GM18499 (cell line): ENCODE measurements around the gene CAVIN3.
"Not testable (repeated sequence)": the region's sequence is repeated elsewhere in the genome, so short reads cannot be mapped to it uniquely, and the experiment has no call there.

Experiments used
- ATAC-seq: cut with Tn5 transposase; IDR thresholded peaks from one replicate; pipeline ENCODE4 v1.9.1; 2021; ENCODE audit warnings: moderate number of reproducible peaks; ENCODE audit not compliant: insufficient read depth, unreplicated experiment

Gene CAVIN3

DNA sequence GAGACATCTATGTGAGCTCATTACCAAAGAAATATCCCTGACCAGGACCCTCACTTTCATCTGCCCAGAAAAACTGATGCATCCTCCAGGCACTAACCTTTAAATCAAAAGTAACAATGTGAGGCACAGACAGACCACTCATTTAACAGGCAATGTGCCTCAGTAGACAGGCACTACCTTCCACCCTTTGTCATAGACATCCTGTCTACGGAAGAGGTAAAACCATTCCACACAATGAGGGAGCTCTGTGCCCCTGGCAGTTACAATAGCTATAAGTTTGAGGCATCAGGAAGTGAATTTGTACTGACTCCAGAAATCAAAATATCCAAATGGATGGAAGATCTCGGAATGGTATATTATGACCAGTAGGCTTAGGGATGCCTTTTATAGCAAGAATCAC is 6.7 kb upstream of the CAVIN3 start:
- ATAC-seq = no peak

GRCh38 chr11:6326303-6326702 is 6.0 kb upstream of the CAVIN3 start:
- no peak for ATAC-seq

GRCh38 chr11:6323291-6323905 is 3.1 kb upstream of the CAVIN3 start:
- ATAC-seq = no peak

DNA sequence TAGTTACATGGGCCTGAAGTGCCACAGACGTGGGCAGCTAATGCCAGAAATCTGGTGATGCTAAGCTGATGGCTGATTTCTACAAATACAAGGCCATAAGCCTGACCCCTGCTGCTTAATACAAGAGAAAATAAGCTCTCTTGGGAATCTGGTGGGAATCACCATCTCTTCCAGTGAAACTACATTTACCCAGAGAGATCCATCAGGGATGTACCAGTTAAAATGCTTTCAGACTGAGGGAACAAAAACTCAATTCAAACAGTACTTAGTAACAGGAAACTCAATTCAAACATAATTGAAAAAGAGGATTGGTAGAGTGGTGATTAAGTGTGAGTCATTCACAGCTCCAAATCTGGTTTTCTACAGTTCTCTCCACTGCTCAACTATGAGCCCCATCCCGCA is 1.7 kb upstream of the CAVIN3 start:
- ATAC-seq = no peak

- ATAC-seq = no peak
These were observed 1.1 kb upstream of the CAVIN3 start for GRCh38 chr11:6321356-6321755.

GRCh38 chr11:6319704-6320410 is 444 bp downstream of the CAVIN3 start:
- ATAC-seq = no peak

GRCh38 chr11:6319001-6319703 is 1.1 kb downstream of the CAVIN3 start:
- ATAC-seq = no peak

DNA sequence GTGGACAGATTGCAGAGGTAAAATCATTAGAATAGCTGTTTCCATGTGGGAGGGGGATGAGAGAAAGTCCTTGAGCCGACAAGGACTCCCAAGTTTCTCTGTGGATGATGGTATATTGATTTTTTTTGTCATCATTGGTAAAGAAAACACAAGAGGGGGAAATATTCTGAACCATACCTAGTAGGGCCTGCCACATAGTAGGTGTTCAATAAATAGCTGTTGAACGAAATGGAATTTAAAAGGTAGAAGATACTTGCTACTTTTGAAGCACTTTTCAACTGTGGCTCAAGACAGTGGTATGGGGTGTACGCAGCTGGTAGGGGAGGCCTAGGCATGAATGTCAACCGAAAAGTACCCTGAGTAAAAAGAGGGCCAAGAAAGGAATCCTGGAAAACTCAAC is 2.1 kb downstream of the CAVIN3 start:
- no peak for ATAC-seq

- peak; percentile 73 for ATAC-seq
These were observed 4.4 kb downstream of the CAVIN3 start for GRCh38 chr11:6315811-6316425.

GRCh38 chr11:6312106-6312505 is 8.2 kb downstream of the CAVIN3 start:
- ATAC-seq = no peak

DNA sequence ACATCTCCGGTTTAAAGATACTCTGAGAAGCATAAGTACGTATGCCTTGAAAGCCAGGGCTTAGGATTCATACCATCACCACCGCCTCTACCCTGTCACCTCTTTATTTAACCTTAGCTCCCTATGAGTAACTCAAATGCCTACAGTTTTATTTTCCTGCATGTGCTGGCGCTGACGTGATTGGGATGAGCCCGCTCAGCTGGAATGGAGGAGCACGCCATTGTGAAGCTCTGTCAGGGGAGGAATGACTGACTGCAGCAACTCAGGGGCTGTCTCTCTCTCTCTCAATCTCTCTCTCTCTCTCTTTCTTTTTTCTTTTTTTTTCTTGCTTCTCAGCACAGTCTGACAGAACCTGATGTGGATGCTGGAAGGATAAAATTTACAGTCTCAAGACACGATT is 12.4 kb downstream of the CAVIN3 start:
- no peak for ATAC-seq

DNA sequence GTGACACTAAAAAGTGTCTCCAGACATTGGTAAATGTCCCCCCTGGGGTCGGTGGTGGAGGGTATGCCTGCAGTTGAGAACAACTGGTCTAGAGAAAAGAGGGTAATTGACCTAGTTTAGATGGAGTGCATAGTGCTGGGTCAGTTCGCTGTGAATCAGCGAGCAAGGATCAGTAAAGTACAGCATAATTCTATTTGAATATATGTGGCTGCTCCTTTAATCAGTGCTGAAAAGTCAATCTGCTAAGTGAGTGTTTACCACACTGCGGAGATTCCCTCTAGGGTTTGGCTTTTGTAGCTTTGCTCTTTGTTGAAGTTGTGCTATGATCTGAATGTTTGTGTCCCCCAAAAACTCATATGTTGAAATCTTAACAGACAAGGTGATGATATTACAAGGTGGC is 15.0 kb downstream of the CAVIN3 start:
- ATAC-seq = no peak

DNA sequence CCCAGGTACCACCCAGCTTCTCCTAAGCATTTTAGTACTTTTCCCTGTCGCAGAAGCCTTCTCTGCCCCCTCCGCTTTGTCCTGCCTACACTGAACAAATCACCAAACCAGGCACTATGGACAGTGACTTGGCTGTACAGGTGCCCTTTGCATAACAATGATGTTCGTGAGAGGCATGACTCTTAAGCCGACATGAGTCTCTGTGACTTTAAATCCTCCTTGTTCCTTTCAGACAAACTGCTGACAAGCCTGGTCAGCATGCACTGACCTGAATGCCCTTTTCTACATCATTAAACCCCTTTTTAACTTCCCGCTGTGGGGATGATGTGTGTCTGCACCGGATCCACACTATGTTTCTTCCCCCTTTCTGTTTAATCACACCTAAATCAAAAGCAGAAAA is 16.6 kb downstream of the CAVIN3 start:
- ATAC-seq = no peak

DNA sequence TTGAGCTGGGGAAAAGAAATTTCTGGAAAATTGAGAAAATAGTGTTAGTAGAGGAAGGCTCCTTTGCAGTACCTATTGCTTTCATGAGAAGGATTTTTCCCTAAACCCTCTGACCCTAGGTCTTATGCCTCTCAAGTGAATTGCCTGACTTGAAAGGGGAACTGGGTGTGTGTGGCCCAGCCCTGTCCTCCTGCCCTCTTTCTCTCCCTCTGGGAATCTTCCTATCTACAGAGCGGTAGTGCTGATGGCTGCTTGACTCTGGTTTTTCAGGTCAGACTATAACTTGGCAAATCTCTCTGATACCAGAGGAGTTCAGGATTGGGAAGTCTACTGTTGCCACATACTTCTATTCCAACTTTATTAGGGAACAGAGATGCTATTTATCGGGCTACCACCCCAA is 19.2 kb downstream of the CAVIN3 start:
- ATAC-seq = no peak

GRCh38 chr11:6300325-6300724 is 20.0 kb downstream of the CAVIN3 start:
- no peak for ATAC-seq

DNA sequence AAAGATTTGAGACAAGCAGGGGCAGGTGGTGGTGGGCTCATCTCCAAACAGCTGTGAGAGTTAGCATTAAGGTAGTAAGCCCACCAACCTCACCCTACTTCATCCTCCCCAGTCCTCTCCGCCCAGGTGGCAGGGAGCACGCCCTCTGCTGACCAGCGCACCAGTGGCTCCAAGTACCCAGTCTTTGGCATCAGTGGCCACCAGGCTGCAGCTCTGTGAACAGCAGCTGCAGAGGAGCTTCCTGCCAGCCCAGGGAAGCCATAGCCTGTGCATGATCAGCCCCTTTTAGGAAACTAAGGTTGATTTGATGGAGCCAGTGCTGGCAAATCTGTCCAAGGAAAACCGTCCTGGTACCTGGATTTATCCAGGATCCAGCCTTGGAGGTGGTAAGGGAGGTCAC is 21.7 kb downstream of the CAVIN3 start:
- ATAC-seq = no peak

- no peak for ATAC-seq
These were observed 22.5 kb downstream of the CAVIN3 start for GRCh38 chr11:6297831-6298230.

DNA sequence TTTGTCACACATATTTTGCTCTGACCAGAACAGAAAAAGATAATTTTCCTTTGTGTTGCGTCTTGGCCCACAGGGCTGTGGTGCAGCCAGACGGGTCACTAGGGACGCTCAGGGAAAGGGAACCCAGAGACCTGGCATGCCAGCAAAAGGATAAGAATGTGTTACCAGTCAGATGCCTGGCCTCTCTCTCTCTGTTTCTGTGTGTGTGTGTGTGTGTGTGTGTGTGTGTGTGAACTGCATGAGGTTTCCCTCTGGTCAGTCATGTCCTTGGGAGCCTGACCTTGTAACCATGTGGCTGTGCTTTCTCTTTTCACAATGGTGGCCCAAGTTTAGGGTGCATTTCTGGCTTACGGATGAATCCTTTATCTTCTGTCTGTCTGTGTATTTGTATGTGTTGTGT is 35.3 kb downstream of the CAVIN3 start:
- no peak for ATAC-seq

DNA sequence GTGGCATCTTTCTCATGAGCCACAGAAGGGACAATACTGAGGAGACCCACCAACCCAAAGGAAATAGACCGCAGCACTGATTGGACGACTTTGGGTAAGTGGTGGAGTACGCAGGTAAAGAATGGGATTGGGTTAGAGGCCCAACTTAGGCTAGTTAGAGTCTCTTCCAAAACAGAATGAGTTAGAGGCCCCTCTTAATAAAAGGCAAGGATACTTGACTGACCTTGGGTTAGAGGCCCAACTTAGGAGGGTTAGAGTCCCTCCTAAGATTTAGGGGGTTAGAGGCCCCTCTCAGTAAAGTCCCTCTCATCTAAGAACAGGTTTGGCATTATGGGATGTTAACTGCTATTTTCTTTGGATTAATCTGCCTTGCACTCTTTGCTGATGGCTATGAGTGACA is 36.1 kb downstream of the CAVIN3 start:
- no peak for ATAC-seq

GRCh38 chr11:6283453-6284023 is 36.8 kb downstream of the CAVIN3 start:
- no peak for ATAC-seq

GRCh38 chr11:6280809-6281208 is 39.5 kb downstream of the CAVIN3 start:
- not testable (repeated sequence) for ATAC-seq
